ENCODE results near the gene NACC1.

DNA sequence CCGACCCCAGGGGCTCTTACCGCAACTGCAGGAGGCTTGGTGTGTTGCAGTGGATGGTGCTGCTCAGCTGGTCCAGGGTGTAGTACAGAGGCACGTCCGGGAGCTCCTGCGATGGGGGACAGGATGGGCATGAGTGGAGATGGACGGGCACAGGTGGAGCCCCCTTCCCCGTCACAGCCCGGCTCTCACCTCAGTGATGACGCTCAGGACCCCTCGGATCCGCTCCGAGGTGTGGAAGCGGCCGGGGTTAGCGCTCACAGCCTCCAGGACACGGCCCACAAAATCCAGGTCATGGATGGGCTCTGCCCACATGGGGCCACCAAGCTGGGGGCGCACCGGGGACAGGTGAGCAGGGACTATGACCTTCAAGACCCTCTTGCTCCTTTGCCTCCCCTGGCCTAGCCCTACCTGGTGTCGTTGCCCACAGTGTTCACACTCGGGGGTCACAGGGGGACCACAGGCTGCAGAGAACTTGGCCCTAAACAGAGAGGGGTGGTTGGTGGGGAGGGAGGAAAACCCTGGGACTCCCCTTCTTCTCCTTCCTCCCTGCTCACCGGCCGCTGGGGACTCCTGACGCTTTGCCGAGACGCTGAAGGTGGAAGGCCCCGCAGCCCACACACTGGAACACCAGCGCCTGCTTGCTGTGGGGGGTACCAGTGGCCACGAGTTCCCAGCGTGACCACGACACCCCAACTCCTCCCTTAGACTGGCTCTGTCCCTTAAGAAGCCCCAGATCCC, 8.5 kb upstream of the NACC1 start:
- TF ChIP-seq, protein P1, sequence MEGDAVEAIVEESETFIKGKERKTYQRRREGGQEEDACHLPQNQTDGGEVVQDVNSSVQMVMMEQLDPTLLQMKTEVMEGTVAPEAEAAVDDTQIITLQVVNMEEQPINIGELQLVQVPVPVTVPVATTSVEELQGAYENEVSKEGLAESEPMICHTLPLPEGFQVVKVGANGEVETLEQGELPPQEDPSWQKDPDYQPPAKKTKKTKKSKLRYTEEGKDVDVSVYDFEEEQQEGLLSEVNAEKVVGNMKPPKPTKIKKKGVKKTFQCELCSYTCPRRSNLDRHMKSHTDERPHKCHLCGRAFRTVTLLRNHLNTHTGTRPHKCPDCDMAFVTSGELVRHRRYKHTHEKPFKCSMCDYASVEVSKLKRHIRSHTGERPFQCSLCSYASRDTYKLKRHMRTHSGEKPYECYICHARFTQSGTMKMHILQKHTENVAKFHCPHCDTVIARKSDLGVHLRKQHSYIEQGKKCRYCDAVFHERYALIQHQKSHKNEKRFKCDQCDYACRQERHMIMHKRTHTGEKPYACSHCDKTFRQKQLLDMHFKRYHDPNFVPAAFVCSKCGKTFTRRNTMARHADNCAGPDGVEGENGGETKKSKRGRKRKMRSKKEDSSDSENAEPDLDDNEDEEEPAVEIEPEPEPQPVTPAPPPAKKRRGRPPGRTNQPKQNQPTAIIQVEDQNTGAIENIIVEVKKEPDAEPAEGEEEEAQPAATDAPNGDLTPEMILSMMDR (IDR thresholded peaks at IDR 0.05; ENCODE audit: low read depth, low read length, missing input control), result no peak
- TF ChIP-seq, protein P2, sequence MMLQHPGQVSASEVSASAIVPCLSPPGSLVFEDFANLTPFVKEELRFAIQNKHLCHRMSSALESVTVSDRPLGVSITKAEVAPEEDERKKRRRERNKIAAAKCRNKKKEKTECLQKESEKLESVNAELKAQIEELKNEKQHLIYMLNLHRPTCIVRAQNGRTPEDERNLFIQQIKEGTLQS (IDR thresholded peaks at IDR 0.05), result no peak
- TF ChIP-seq EGR1 (IDR thresholded peaks at IDR 0.05; ENCODE audit: low read depth in 2 of 2), result no peak
- no peak for TF ChIP-seq RAD21 (IDR thresholded peaks at IDR 0.05)
- no peak for TF ChIP-seq RXRA (IDR thresholded peaks at IDR 0.05)
- TF ChIP-seq GABPA (IDR thresholded peaks at IDR 0.05 in 1 of 2, conservative IDR thresholded peaks at IDR 0.05 in 1 of 2), result no peak
- TF ChIP-seq YY1 (IDR thresholded peaks at IDR 0.05), result no peak
- TF ChIP-seq, protein P3, sequence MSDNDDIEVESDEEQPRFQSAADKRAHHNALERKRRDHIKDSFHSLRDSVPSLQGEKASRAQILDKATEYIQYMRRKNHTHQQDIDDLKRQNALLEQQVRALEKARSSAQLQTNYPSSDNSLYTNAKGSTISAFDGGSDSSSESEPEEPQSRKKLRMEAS (IDR thresholded peaks at IDR 0.05), result no peak
- TF ChIP-seq JUND (IDR thresholded peaks at IDR 0.05), result no peak
- TF ChIP-seq SP1 (IDR thresholded peaks at IDR 0.05), result no peak
- TF ChIP-seq TAF1 (conservative IDR thresholded peaks at IDR 0.05), result no peak
